H9 (cell line): Measurements from ENCODE around the gene POLQ. TPM values are rescaled to one million over a fixed set of nuclear protein-coding genes. Genes with fewer than 3 reads are reported as not detected.

Source experiments
- DNase-seq: peaks from one replicate; pipeline ENCODE4 v3.0.0-alpha.2; 2017
- H2AFZ ChIP-seq: one replicate; pipeline ENCODE4 v1.6.1; 2013; ENCODE audit warnings: mild to moderate bottlenecking, low read length, control low read depth, moderate library complexity
- H2AK5ac ChIP-seq: 2 replicates; pipeline ENCODE4 v1.6.1; 2013; ENCODE audit warnings: low read length, control low read depth, mixed read lengths; ENCODE audit not compliant: insufficient read length
- H2BK120ac ChIP-seq: one replicate; pipeline ENCODE4 v1.6.1; 2013; ENCODE audit warnings: low read depth, mild to moderate bottlenecking, low read length, control low read depth, inconsistent platforms; ENCODE audit not compliant: poor library complexity, severe bottlenecking
- H2BK12ac ChIP-seq: 2 replicates; pipeline ENCODE4 v1.6.1; 2013; ENCODE audit warnings: low read length, control low read depth, mixed read lengths, low read depth; ENCODE audit not compliant: insufficient read length
- H2BK15ac ChIP-seq: 2 replicates; pipeline ENCODE4 v1.6.1; 2013; ENCODE audit warnings: low read depth, low read length, control low read depth
- H2BK20ac ChIP-seq: one replicate; pipeline ENCODE4 v1.6.1; 2013; ENCODE audit warnings: low read depth, mild to moderate bottlenecking, low read length, control low read depth, inconsistent platforms; ENCODE audit not compliant: poor library complexity, severe bottlenecking
- H2BK5ac ChIP-seq: 2 replicates; pipeline ENCODE4 v1.6.1; 2013; ENCODE audit warnings: low read length, control low read depth, mixed read lengths; ENCODE audit not compliant: insufficient read length
- H3K14ac ChIP-seq: 2 replicates; pipeline ENCODE4 v1.6.1; 2013; ENCODE audit warnings: low read length, control low read depth; ENCODE audit not compliant: insufficient read depth
- H3K18ac ChIP-seq: 2 replicates; pipeline ENCODE4 v1.6.1; 2013; ENCODE audit warnings: low read depth, mild to moderate bottlenecking, mixed read lengths, low read length, control low read depth; ENCODE audit not compliant: insufficient read length
- H3K23ac ChIP-seq: 2 replicates; pipeline ENCODE4 v1.6.1; 2013; ENCODE audit warnings: low read length, control low read depth, mixed read lengths, low read depth; ENCODE audit not compliant: insufficient read length
- H3K23me2 ChIP-seq: 2 replicates; pipeline ENCODE4 v1.6.1; 2013; ENCODE audit warnings: low read depth, mild to moderate bottlenecking, mixed read lengths, low read length, control low read depth; ENCODE audit not compliant: insufficient read length, poor library complexity, severe bottlenecking
- H3K27ac ChIP-seq: 2 replicates; pipeline ENCODE4 v1.5.1; 2013; ENCODE audit warnings: low read length, control low read depth, mixed read lengths, low read depth; ENCODE audit not compliant: insufficient read length
- H3K27me3 ChIP-seq: 2 replicates; pipeline ENCODE4 v1.6.1; 2013; ENCODE audit warnings: low read length, control low read depth, inconsistent platforms; ENCODE audit not compliant: insufficient read depth
- H3K4ac ChIP-seq: 2 replicates; pipeline ENCODE4 v1.6.1; 2013; ENCODE audit warnings: low read depth, mild to moderate bottlenecking, control low read depth, inconsistent platforms, low read length, moderate library complexity
- H3K4me1 ChIP-seq: 2 replicates; pipeline ENCODE4 v1.6.1; 2013; ENCODE audit warnings: low read length, control low read depth, inconsistent platforms; ENCODE audit not compliant: insufficient read depth
- H3K4me2 ChIP-seq: 2 replicates; pipeline ENCODE4 v1.6.1; 2013; ENCODE audit warnings: low read length, control low read depth, mixed read lengths; ENCODE audit not compliant: insufficient read length, insufficient read depth
- H3K56ac ChIP-seq: 2 replicates; pipeline ENCODE4 v1.6.1; 2013; ENCODE audit warnings: low read depth, mild to moderate bottlenecking, mixed read lengths, low read length, control low read depth; ENCODE audit not compliant: insufficient read length
- H3K79me1 ChIP-seq: 2 replicates; pipeline ENCODE4 v1.6.1; 2013; ENCODE audit warnings: low read depth, mild to moderate bottlenecking, moderate library complexity, low read length, control low read depth, inconsistent platforms; ENCODE audit not compliant: insufficient read depth, poor library complexity, severe bottlenecking
- H3K79me2 ChIP-seq: 2 replicates; pipeline ENCODE4 v1.6.1; 2013; ENCODE audit warnings: low read length, control low read depth, inconsistent platforms; ENCODE audit not compliant: insufficient read depth
- H3K9ac ChIP-seq: 2 replicates; pipeline ENCODE4 v1.6.1; 2013; ENCODE audit warnings: low read length, control low read depth, mixed read lengths; ENCODE audit not compliant: insufficient read length; ENCODE audit errors: extremely low read depth
- H3K9me3 ChIP-seq: one replicate; pipeline ENCODE4 v1.6.1; 2013; ENCODE audit warnings: low read depth, low read length, inconsistent platforms; ENCODE audit not compliant: control insufficient read depth
- H3T11ph ChIP-seq: one replicate; pipeline ENCODE4 v1.6.1; 2013; ENCODE audit warnings: mild to moderate bottlenecking, low read length, control low read depth, inconsistent platforms
- H4K20me1 ChIP-seq: one replicate; pipeline ENCODE4 v1.6.1; 2013; ENCODE audit not compliant: control insufficient read depth, insufficient read length, insufficient read depth
- H4K5ac ChIP-seq: 2 replicates; pipeline ENCODE4 v1.6.1; 2013; ENCODE audit warnings: low read depth, mild to moderate bottlenecking, mixed read lengths, low read length, control low read depth; ENCODE audit not compliant: insufficient read length
- H4K8ac ChIP-seq: replicated peaks from 2 replicates; pipeline ENCODE4 v1.6.1; 2013; ENCODE audit warnings: low read length, control low read depth, mixed read lengths, low read depth; ENCODE audit not compliant: insufficient read length
- H4K91ac ChIP-seq: 2 replicates; pipeline ENCODE4 v1.6.1; 2013; ENCODE audit warnings: low read depth, mild to moderate bottlenecking, moderate library complexity, mixed read lengths, low read length, control low read depth; ENCODE audit not compliant: insufficient read length
- H3K27ac Mint-ChIP-seq, 3 experiments: 2 replicates in 2 of 3; 3 replicates in 1 of 3; pipeline ENCODE4 v1.8.0; 2020 to 2021; ENCODE audit warnings: mixed read lengths in 3 of 3, mild to moderate bottlenecking in 1 of 3, moderate library complexity in 1 of 3
- H3K27me3 Mint-ChIP-seq: 2 replicates; pipeline ENCODE4 v1.8.0; 2021; ENCODE audit warnings: low read depth, mild to moderate bottlenecking, moderate library complexity, mixed read lengths
- H3K36me3 Mint-ChIP-seq, 3 experiments: 2 replicates in 2 of 3; 3 replicates in 1 of 3; pipeline ENCODE4 v1.8.0; 2020 to 2021; ENCODE audit warnings: low read depth in 3 of 3, mixed read lengths in 3 of 3; ENCODE audit not compliant: insufficient read depth in 1 of 3
- H3K4me1 Mint-ChIP-seq, 2 experiments: 2 replicates each; pipeline ENCODE4 v1.8.0; 2020; ENCODE audit warnings: mixed read lengths in 2 of 2
- H3K4me3 Mint-ChIP-seq, 2 experiments: 2 replicates in 1 of 2; 3 replicates in 1 of 2; pipeline ENCODE4 v1.8.0; 2020 to 2021; ENCODE audit warnings: mild to moderate bottlenecking in 2 of 2, mixed read lengths in 2 of 2, moderate library complexity in 1 of 2
- H3K9me3 Mint-ChIP-seq, 2 experiments: 2 replicates in 1 of 2; 3 replicates in 1 of 2; pipeline ENCODE4 v1.8.0; 2020; ENCODE audit warnings: mild to moderate bottlenecking in 2 of 2, mixed read lengths in 2 of 2, moderate library complexity in 1 of 2
- CTCF ChIP-seq: fragments of 200-600 bp; sonication (generic); conservative IDR thresholded peaks from 3 replicates; pipeline ENCODE4 v1.8.0; 2021; ENCODE audit warnings: antibody characterized with exemption, mild to moderate bottlenecking
- WGBS: extraction: QIAGEN DNeasy Blood & Tissue Kit; methylation state at CpG from one replicate; pipeline ENCODE4 v1.1.7; 2013; ENCODE audit warnings: missing lambda C conversion rate, low lambda C conversion rate, mixed read lengths; ENCODE audit not compliant: insufficient read length; ENCODE audit errors: extremely low coverage; 5-methylcytosine and 5-hydroxymethylcytosine counted together
- total RNA-seq: library from RNA; stranded (reverse); gene quantifications from 2 replicates; pipeline ENCODE4 v1.2.1, GENCODE V29; 2021

POLQ gene
- total RNA-seq, 1 experiment from 2014 or later = 15.4 TPM

- H3K4me1 Mint-ChIP-seq = peaks cover 0 to 12% of the 10 kb centered on the region in 2 experiments; a peak in 1 of 4 replicates
- Histone ChIP-seq H4K91ac (no peak overlapping the region), H3K9me3 (no peaks in the 10 kb centered on the region), H2BK20ac (no peak overlapping the region), H3T11ph (no peak overlapping the region), H3K79me2 (no peaks in the 10 kb centered on the region), H2BK5ac (no peak overlapping the region), H4K20me1 (no peaks in the 10 kb centered on the region), H4K5ac (no peak overlapping the region), H3K18ac (no peak overlapping the region), H3K27me3 (no peaks in the 10 kb centered on the region), H3K27ac (no peak overlapping the region), H3K4me2 (no peak overlapping the region), H3K23me2 (no peaks in the 10 kb centered on the region), H3K56ac (no peak overlapping the region), H2AFZ (no peak overlapping the region), H4K8ac (no peak overlapping the region), H3K14ac (no peak overlapping the region), H3K79me1 (no peaks in the 10 kb centered on the region), H3K9ac (no peak overlapping the region), H3K4ac (no peak overlapping the region), H3K23ac (no peak overlapping the region), H3K4me1 (no peaks in the 10 kb centered on the region), H2BK12ac (no peak overlapping the region), H2BK120ac (no peak overlapping the region), H2AK5ac (no peak overlapping the region), H2BK15ac (no peak overlapping the region)
- no peaks in the 10 kb centered on the region for H3K9me3 Mint-ChIP-seq
- no CpG with 5 or more reads among the region's 5 CpGs for WGBS
- H3K27me3 Mint-ChIP-seq = no peaks in the 10 kb centered on the region
- DNase-seq = no peak
- peaks cover 32 to 76% (median 75%) of the 10 kb centered on the region in 3 experiments; a peak in 6 of 7 replicates for H3K36me3 Mint-ChIP-seq
- TF ChIP-seq CTCF = no peak
- peak overlapping the region in 2 of 3 experiments; percentile 60 to 70; a peak in 2 of 7 replicates for H3K27ac Mint-ChIP-seq
- no peak overlapping the region for H3K4me3 Mint-ChIP-seq
Measured at GRCh38 chr3:121493431-121493830, 52.4 kb downstream of the POLQ start.
